GM21526 (cell line): ENCODE measurements around the gene ADPRH.
A peak's percentile ranks its signal among the peaks of the same experiment; 100 is the strongest.
"Not testable (repeated sequence)": the region's sequence is repeated elsewhere in the genome, so short reads cannot be mapped to it uniquely, and the experiment has no call there.

ENCODE experiments used
- ATAC-seq: cut with Tn5 transposase; IDR thresholded peaks from one replicate; pipeline ENCODE4 v1.9.1; 2021; ENCODE audit warnings: moderate library complexity; ENCODE audit not compliant: unreplicated experiment, low FRiP score

The ADPRH gene

DNA sequence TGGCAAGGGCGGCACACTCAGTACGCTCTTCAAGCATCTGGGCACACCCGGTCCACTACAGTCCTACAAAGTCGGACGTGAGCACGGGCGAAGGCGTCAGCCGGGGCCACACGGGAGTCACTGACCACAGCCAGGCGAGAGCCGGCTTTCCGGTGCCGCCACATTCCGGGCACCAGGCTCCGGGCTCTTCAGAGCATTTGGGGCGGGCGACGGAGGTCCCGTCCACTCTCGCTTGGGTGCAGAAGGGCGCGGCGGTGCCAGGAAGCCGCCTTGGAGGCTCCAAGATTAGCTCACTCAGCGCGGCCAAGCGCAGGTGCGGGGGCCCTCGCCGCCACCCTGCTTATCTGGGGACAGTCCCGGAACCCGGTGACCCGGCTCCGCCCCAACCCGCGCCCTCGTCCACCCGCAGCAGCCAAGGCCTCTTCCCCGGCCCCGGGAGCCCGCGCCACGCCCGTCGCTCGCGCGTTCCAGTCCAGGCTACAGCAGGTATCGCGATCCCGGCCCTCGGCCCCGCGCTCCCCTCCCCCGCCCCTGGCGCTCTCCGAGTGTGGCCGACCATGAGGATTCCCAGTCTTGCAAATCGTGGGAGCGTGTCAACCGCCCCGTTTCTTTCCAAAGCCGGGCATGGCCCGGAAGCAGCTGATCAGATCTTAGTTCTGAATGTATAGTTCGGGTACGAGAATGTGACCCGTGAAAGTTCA is at the start of gene ADPRH:
ADPRH (plus strand) TSS at position 127 of the 701 bp plus-strand sequence. CDS start 2,678 bp downstream, outside the sequence.
- ATAC-seq, result peak; percentile 59

GRCh38 chr3:119529883-119530282 is 49.4 kb upstream of the ADPRH start:
- ATAC-seq, result no peak

DNA sequence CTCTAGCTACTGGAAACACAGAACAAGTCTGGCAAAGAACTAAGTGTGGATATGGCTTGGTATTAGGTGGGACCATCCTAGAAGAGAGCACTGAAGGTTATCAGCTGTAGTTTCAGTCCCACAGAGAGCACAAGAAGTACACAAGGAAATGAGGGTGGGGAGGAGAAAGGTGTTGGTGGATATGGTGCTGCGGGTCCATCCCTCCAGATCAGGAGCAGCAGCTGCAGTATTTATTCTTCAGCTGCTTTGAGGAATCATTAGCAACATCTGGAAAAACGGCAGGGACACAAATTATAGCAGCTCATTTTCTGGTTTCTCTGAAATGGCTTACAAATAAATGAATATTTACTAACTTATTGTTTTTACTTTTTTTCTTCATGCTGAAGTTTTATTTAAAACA is 48.8 kb upstream of the ADPRH start:
- ATAC-seq, result no peak

GRCh38 chr3:119531151-119531550 is 48.1 kb upstream of the ADPRH start:
- ATAC-seq, result no peak

- no peak for ATAC-seq
Observed at GRCh38 chr3:119534296-119534695, 45.0 kb upstream of the ADPRH start.

DNA sequence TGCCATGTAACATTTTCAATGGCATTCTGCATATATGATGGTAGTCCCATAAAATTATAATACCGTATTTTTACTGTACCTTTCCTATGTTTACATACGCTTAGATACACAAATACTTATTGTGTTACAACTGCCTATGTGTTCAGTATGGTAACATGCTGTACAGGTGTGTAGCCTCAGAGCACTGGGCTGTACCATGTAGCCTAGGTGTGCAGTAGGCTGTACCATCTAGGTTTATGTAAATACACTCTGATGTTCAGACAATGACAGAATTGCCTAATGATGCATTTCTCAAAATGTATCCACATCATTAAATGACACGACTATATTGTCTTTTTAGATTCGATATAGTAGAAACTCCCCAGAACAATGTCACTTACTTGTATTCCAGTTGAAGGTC is 42.5 kb upstream of the ADPRH start:
- ATAC-seq, result no peak

GRCh38 chr3:119538772-119539171 is 40.5 kb upstream of the ADPRH start:
- no peak for ATAC-seq

GRCh38 chr3:119541547-119541946 is 37.7 kb upstream of the ADPRH start:
- no peak for ATAC-seq

GRCh38 chr3:119542168-119542767 is 37.0 kb upstream of the ADPRH start:
- no peak for ATAC-seq

- no peak for ATAC-seq
Observed at GRCh38 chr3:119543147-119543546, 36.1 kb upstream of the ADPRH start.

DNA sequence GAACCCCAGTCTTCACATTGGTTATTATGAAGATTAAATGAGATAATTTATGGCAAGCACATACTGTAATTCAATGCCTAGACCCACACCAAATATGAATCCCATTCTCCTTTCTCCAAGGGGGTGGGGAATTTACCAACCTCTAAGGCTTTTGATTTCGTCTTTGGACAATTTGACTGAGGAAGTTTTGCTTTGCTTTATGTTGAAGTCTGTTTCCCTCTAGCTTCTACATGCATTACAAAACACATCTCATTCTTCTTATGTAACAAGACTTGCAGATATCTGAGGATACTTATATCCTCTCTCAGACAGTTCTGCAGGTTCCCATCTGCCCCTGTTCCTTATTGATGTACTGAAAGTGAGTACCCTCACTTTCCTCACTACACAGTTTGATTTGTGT is 32.1 kb upstream of the ADPRH start:
- ATAC-seq, result no peak

DNA sequence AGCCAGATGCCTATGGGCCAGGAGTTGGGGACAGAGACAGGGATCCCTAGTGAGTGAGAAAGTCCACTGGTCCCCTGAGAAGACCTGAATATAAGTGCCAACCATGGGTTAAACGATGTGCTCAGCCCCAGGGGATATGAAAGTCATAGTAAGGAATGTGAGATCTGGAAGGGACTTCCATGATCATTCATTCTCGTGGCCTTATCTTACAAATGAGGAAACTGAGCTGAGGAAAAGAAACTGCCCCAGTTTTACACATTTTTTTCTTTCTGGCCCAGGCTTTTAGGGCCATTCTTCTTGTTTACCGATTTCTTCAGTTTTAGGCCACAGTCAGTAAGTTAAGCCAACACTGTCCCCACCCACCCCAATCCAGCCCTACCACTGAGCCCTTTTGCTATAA is 31.0 kb upstream of the ADPRH start:
- ATAC-seq, result no peak

DNA sequence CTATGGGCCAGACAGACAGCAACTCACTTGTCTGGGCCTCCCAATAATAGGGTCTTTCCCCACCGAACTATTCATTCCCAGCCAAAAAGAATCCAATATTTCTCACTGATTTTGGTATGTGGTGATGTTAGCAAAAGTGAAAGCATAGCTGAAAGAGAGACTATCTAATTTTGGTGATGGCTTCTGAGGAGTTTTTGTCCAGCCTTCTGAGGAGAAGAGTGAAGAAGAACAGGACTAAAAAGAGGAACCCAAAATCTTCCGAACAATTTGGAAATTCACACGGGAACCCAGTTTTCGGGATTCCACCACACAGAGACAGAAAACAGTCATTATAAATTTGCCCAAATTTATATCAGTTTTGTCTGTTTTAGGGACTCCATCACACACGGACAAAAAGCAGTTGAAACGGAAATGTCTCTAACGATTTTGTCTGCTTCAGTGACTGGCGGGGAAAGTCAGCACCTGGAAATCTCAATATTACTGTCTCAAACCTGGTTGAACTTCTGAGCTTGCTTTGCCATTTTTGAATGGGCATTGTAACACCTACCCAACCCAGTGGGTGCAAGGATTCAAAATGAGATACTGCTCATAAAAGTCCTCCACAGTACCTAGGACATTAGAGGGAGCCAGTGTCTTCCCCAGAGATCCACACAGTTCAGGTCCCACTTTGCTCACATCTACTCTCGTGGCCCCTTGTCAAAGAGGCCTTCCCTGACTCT is 28.9 kb upstream of the ADPRH start:
- peak; percentile 33 for ATAC-seq

DNA sequence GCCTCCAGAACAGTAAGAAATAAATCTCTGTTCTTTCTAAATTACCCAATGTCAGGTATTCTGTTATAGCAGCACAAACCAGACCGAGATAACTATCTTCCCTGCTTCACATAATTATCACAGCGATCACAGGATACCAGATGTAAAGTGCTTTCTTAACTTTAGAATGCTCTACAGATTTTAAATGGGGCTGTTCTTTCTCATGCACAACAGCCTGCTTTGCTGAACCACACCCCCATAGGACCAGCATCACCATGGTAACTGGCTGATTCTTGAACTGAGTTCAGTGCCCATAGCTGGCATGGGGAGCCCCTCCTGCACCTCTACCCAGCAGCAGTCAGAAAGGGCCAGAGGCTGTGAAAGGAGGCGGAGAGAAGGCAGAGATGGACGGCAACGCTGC is 27.7 kb upstream of the ADPRH start:
- no peak for ATAC-seq

GRCh38 chr3:119552928-119553327 is 26.4 kb upstream of the ADPRH start:
- ATAC-seq, result not testable (repeated sequence)

DNA sequence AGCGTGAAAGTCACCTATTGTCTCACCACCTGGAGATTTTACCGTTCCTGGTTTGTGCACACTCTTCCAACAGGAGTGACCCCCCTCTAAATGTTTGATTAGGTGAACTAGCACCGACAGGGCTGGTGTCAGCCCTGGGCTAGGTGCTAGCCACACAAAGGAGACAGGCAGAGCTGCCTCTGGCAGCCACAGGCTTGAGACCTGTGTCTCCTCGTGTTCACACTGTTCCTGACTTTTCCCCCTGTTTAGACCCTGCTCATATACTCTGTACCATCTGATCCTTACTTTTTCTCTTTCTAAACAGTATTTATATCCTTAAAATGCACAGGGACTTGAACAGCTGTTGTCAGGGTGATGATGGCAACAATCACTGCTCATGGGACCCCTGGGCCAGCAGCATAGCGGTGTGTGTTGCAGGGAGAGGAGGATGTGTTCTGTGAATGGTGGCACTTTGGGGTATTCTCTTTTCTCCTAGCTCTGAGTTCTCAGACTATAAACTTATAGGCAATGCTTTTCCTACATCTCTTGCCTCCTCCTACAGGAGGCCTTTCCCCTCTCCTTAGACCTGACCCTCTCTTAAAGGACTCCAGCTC is 25.4 kb upstream of the ADPRH start:
- no peak for ATAC-seq

GRCh38 chr3:119555309-119555735 is 24.0 kb upstream of the ADPRH start:
- ATAC-seq, result no peak

GRCh38 chr3:119555929-119556328 is 23.4 kb upstream of the ADPRH start:
- ATAC-seq, result no peak

GRCh38 chr3:119557192-119557876 is 22.0 kb upstream of the ADPRH start:
- no peak for ATAC-seq

GRCh38 chr3:119557877-119558269 is 21.4 kb upstream of the ADPRH start:
- no peak for ATAC-seq
